NOMO-1 (cell line): Measurements from ENCODE around the gene HS6ST2.
"Not testable (repeated sequence)": the region's sequence is repeated elsewhere in the genome, so short reads cannot be mapped to it uniquely, and the experiment has no call there.

Experiments
- DNase-seq, 2 experiments: peaks; one replicate each; lab custom pipeline; 2025; ENCODE audit not compliant: unreplicated experiment in 2 of 2; lab: John Stamatoyannopoulos, UW

Gene HS6ST2

DNA sequence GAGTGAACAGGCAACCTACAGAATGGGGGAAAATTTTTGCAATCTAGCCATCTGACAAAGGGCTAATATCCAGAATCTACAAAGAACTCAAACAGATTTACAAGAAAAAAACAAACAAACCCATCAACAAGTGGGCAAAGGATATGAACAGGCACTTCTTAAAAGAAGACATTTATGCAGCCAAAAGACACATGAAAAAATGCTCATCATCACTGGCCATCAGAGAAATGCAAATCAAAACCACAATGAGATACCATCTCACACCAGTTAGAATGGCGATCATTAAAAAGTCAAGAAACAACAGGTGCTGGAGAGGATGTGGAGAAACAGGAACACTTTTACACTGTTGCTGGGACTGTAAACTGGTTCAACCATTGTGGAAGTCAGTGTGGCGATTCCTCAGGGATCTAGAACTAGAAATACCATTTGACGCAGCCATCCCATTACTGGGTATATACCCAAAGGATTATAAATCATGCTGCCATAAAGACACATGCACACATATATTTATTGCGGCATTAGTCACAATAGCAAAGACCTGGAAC is 13.3 kb downstream of the HS6ST2 start:
- not testable (repeated sequence) for DNase-seq

GRCh38 chrX:132940727-132941327 is 17.6 kb downstream of the HS6ST2 start:
- no peak for DNase-seq

- no peak for DNase-seq
Observed at GRCh38 chrX:132933170-132933569, 25.3 kb downstream of the HS6ST2 start.

DNA sequence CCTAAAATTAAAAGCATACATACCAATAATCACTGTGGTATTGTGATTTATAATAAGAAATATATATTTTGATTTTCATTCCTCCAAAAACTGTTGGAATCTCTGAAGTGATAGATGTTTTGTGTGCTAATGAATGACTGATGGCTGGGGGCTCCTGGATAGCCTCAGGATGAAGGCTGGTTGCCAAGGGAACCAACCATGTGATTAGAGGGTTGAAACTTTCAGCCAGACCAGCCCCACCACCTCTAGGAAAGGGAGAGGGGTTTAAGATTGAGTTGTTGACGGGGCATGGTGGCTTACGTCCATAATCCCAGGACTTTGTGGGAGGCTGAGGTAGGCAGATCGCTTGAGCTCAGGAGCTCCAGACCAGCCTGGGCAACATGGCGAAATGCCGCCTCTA is 34.0 kb downstream of the HS6ST2 start:
- no peak for DNase-seq

GRCh38 chrX:132918523-132918922 is 39.9 kb downstream of the HS6ST2 start:
- no peak for DNase-seq

DNA sequence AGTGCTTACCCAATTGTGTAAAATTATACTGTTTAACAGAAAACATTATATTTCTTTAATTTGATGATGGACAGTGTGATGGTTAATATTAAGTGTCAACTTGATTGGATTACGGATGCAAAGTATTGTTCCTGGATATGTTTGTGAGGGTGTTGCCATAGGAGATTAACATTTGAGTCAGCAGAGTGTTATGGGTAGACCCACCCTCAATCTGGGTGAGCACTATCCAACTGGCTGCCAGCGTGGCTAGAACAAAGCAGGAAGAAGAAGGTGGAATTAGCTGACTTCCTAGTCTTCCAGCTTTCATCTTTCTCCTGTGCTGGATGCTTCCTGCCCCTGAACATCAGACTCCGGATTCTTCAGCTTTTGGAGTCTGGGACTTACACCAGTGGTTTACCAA is 42.1 kb downstream of the HS6ST2 start:
- no peak for DNase-seq

- no peak for DNase-seq
Observed at GRCh38 chrX:132909643-132910042, 48.8 kb downstream of the HS6ST2 start.

DNA sequence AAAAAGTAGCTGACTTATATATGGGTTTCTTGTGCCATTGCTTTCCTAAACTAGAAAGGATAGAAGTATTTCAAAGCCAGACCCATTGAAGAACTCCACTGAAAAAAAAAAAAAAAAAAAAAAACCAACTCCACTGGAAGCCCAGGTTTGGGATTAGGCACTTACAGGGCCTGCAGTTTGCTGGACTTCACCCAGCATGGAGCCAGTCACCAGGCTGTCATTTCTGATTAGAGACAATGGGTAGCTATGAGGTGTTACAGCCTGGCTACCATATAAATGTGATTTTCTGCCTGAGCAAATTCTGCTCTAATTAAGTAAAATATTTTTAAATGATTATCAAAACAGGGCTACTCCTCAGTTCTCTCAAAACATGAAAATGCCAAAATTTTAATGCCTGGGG is 49.5 kb downstream of the HS6ST2 start:
- DNase-seq = no peak

DNA sequence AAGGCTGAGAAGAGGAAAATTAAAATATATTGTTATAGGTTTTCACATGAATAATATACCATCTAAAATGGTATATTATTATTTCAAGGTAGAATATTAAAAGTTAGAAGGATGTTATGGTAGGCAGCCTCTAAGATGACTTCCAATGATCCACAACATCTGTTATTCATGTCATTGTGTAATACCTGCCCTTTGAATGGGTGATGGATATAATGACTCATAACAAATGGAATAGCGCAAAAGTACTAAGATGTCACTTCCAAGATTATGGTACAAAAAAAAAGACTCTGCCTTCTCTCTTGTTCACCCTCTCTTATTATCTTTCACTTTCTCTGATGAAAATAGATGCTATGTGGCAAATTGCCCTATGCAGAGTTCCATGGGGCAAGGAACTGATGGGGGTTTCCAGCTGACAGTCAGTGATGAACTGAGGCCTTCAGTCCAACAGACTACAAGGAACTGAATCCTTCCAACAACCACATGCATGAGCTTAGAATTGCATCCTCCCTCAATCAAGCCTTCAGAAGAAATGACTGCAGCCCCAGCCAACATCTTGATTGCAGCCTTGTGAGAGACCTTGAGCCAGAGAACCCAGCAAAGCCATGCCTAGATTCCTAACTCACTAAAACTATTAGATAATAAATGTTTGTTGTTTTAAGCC is 57.7 kb downstream of the HS6ST2 start:
- no peak for DNase-seq

DNA sequence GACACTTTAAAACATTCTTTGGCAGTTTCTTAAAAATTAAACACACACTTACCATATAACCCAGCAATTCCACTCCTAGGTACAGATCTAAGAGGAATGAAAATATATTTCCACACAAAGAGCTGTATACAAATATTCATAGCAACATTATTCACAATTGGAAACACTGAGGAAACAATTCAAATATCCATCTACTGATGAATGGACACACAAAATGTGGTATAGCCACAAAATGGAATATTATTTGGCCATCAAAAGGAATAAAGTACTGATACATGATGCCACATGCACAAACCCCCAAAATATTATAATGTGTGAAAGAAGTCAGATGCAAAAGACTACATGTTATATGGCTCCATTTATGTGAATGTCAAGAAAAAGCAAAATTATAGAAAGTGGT is 70.9 kb downstream of the HS6ST2 start:
- no peak for DNase-seq

DNA sequence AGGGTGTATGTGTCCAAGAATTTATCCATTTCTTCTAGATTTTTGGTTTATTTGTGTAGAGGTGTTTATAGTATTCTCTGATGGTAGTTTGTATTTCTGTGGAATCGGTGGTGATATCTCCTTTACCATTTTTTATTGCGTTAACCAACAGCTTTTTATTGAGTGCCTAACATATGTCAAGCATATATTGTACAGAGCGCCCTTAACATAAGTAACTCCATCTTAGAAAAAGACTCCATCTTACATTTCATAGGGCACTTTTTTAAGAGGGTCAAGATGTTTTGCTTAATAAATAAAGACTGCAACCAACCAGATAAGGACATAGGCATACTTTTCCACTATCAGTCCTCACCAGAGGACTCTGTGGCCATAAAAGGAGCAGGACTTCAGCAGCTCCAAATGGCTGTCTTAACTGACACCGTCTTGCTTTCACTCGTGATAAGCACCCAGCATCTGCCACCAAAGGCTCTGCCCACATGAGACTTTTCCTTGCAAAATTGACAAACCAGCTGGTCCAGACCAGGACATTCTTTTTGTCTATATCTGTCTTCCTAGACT is 75.0 kb downstream of the HS6ST2 start:
- DNase-seq = no peak

- not testable (repeated sequence) for DNase-seq
Observed at GRCh38 chrX:132880753-132881152, 77.7 kb downstream of the HS6ST2 start.

GRCh38 chrX:132877954-132878536 is 80.4 kb downstream of the HS6ST2 start:
- no peak for DNase-seq

GRCh38 chrX:132876523-132877338 is 81.7 kb downstream of the HS6ST2 start:
- no peak for DNase-seq

GRCh38 chrX:132875650-132876522 is 82.5 kb downstream of the HS6ST2 start:
- no peak for DNase-seq

DNA sequence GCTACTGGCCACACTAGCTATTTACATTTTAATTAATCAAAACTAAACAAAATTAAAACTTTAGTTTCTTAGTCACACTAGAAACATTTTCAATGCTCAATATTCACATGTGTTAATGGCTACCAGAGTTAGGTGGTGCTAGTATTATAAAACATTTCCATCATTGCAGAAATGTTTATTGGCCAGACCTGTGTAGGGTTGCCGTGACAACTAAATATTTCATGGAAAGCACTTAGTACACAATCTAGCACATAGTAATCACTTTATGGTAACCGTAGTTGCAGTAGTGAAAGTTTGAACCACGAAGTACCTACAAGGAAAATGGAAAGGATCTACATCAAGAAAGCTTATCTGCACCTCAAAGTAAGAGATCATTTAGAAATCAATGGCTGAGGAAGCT is 95.9 kb downstream of the HS6ST2 start:
- DNase-seq = no peak

- no peak for DNase-seq
Observed at GRCh38 chrX:132861076-132861475, 97.4 kb downstream of the HS6ST2 start.

GRCh38 chrX:132860200-132860599 is 98.2 kb downstream of the HS6ST2 start:
- DNase-seq = no peak

DNA sequence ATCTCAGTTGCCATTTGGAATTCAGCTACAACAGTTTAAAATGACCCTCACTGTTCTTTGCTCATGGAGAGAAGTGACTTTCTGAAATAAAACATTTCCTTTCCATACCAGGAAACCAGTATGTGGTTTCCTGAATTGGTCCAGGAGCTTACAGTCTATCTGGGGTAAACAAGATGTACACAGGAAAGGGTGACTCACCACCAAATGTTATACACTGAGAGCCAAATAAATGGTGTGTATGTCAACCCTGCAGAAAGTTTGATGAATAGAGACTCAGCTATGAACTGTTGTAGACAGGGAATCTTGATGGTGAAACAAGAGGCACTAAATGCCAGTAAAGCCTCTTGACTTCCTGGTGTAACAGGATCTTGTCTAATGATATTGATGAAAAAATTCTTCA is 100.4 kb downstream of the HS6ST2 start:
- no peak for DNase-seq

- peak in 1 of 2 experiments; percentile 6 for DNase-seq
Observed at GRCh38 chrX:132855780-132856341, 102.6 kb downstream of the HS6ST2 start.
